ENCODE data around the gene ACIN1. TPM values are rescaled to one million over a fixed set of nuclear protein-coding genes. Genes with fewer than 3 reads are reported as not detected.

The ACIN1 gene
- total and polyA plus RNA-seq, 2 of the 13 experiments (the other 11 are each of a cell fraction or from before 2014, with no cell fraction given): 165 to 183 TPM

GRCh38 chr14:23034498-23035302 lies 60.2 kb downstream of the ACIN1 start, which contains the start of gene PSMB5 (continued):
- TF ChIP-seq ZSCAN30 (CRISPR knock-in tag; IDR thresholded peaks at IDR 0.05): peak; percentile 93
- TF ChIP-seq GABPA (IDR thresholded peaks at IDR 0.05; ENCODE audit: low read depth, low read length): no peak
- TF ChIP-seq GABPA (CRISPR knock-in tag; IDR thresholded peaks at IDR 0.05; ENCODE audit: low read depth): peak; percentile 97
- peak; percentile 66 for TF ChIP-seq TBL1XR1 (IDR thresholded peaks at IDR 0.05; ENCODE audit: borderline replicate concordance, low read length, partially characterized antibody)
- TF ChIP-seq AHDC1 (CRISPR knock-in tag; IDR thresholded peaks at IDR 0.05; ENCODE audit: borderline replicate concordance): peak; percentile 19; the same call in 1 of the 2 replicates
- TF ChIP-seq ZNF256 (CRISPR knock-in tag; conservative IDR thresholded peaks at IDR 0.05): peak; percentile 97
- peak; percentile 92; the same call in 1 of the 2 replicates for TF ChIP-seq EEA1 (CRISPR knock-in tag; IDR thresholded peaks at IDR 0.05; ENCODE audit: borderline replicate concordance)
- TF ChIP-seq HNRNPUL1 (IDR thresholded peaks at IDR 0.05; ENCODE audit: low read depth, low read length): no peak
- TF ChIP-seq ARNT2 (CRISPR knock-in tag; IDR thresholded peaks at IDR 0.05; ENCODE audit: low read depth): peak; percentile 68; the same call in 1 of the 2 replicates
- peak; percentile 86 for TF ChIP-seq GATA4 (IDR thresholded peaks at IDR 0.05; ENCODE audit: borderline replicate concordance, low read depth)
- TF ChIP-seq ZNF75D (CRISPR knock-in tag; IDR thresholded peaks at IDR 0.05; ENCODE audit: borderline replicate concordance): peak; percentile 92; the same call in 1 of the 2 replicates
- peak; percentile 50; the same call in 1 of the 2 replicates for TF ChIP-seq ZNF121 (CRISPR knock-in tag; IDR thresholded peaks at IDR 0.05)
- peak; percentile 99 for TF ChIP-seq ZHX1 (CRISPR knock-in tag; IDR thresholded peaks at IDR 0.05; ENCODE audit: low read depth)
- peak; percentile 96 for TF ChIP-seq ZNF574 (CRISPR knock-in tag; IDR thresholded peaks at IDR 0.05)
- peak; percentile 97 for TF ChIP-seq BORCS8-MEF2B (CRISPR knock-in tag; IDR thresholded peaks at IDR 0.05)
- no peak for TF ChIP-seq TEAD2 (CRISPR knock-in tag; IDR thresholded peaks at IDR 0.05)
- TF ChIP-seq HHEX (CRISPR knock-in tag; IDR thresholded peaks at IDR 0.05): no peak; the same call in 1 of the 2 replicates
- 0 out of 2 replicates have a peak, but pooled peaks have one; percentile 75 for TF ChIP-seq ZNF468 (CRISPR knock-in tag; IDR thresholded peaks at IDR 0.05)

All from HepG2 (cell line).